B cell (primary cell): ENCODE data around the gene LOX. TPM values are rescaled to one million over a fixed set of nuclear protein-coding genes. Genes with fewer than 3 reads are reported as not detected.

Experiments
- ATAC-seq: fragments of 200-7000 bp; cut with Tn5 transposase; one replicate; pipeline ENCODE4 v1.10.0; 2021; ENCODE audit warnings: low read depth, mild to moderate bottlenecking, moderate number of reproducible peaks, moderate library complexity
- CTCF ChIA-PET: fragments of 350-600 bp; sonication (Branson Sonifier 250); formaldehyde crosslinking; loops from one replicate; lab custom pipeline; 2021; ENCODE audit warnings: antibody characterized with exemption, inconsistent platforms; lab: Charles Lee
- POLR2A ChIA-PET: fragments of 350-600 bp; sonication (Branson Sonifier 250); formaldehyde crosslinking; loops from one replicate; lab custom pipeline; 2021; ENCODE audit warnings: antibody characterized with exemption; lab: Charles Lee
- DNase-seq: peaks from one replicate; pipeline ENCODE4 v3.0.0; 2013
- H2AFZ ChIP-seq: 2 replicates; pipeline ENCODE4 v1.6.1; 2012; ENCODE audit warnings: mild to moderate bottlenecking, low read depth, low read length; ENCODE audit not compliant: insufficient read depth, poor library complexity, severe bottlenecking
- H3K27ac ChIP-seq, 2 donors: 1 replicate in 1 of 2; 2 replicates in 1 of 2; pipeline ENCODE4 v1.5.1; 2012 to 2013; ENCODE audit warnings: low read length in 2 of 2, mild to moderate bottlenecking in 2 of 2, moderate library complexity in 1 of 2
- H3K27me3 ChIP-seq, 4 experiments: fragments of 200-600 bp in 1 of 4; sonication (generic) in 1 of 4; replicated peaks in 1 of 4; 1 replicate in 2 of 4; 2 replicates in 2 of 4; pipeline versions ENCODE4 v1.6.1 to v1.7.0; 2013 to 2016; ENCODE audit warnings: low read length in 3 of 4, mild to moderate bottlenecking in 2 of 4, mixed read lengths in 1 of 4, moderate library complexity in 1 of 4; ENCODE audit not compliant: insufficient read depth in 4 of 4, control insufficient read depth in 3 of 4; ENCODE audit errors: control extremely low read depth in 1 of 4
- H3K36me3 ChIP-seq, 2 experiments: replicated peaks in 1 of 2; 1 replicate in 1 of 2; 2 replicates in 1 of 2; pipeline versions ENCODE4 v1.6.1 to v1.7.1; 2013; ENCODE audit warnings: low read length in 1 of 2; ENCODE audit not compliant: insufficient read depth in 2 of 2, control insufficient read depth in 1 of 2; ENCODE audit errors: control extremely low read depth in 1 of 2, extremely low read depth in 1 of 2
- H3K4me1 ChIP-seq, 2 donors: fragments of 200-600 bp in 1 of 2; sonication (generic) in 1 of 2; 1 replicate in 1 of 2; 2 replicates in 1 of 2; pipeline versions ENCODE4 v1.5.1 to v1.6.1; 2013 to 2017; ENCODE audit warnings: low read length in 2 of 2; ENCODE audit not compliant: control insufficient read depth in 2 of 2, insufficient read depth in 2 of 2
- H3K4me2 ChIP-seq: replicated peaks from 2 replicates; pipeline ENCODE3; 2012; ENCODE audit warnings: mild to moderate bottlenecking, low read depth, low read length; ENCODE audit not compliant: poor library complexity, severe bottlenecking
- H3K4me3 ChIP-seq, 5 experiments: fragments of 200-600 bp in 1 of 5; sonication (generic) in 1 of 5; 1 replicate in 3 of 5; 2 replicates in 2 of 5; pipeline versions ENCODE4 v1.5.1 to v1.7.0; 2011 to 2016; ENCODE audit warnings: low read length in 4 of 5, mild to moderate bottlenecking in 4 of 5, low read depth in 2 of 5, control low read depth in 1 of 5, moderate library complexity in 1 of 5; ENCODE audit not compliant: insufficient read depth in 1 of 5; ENCODE audit errors: control extremely low read depth in 1 of 5, extremely low read depth in 1 of 5
- H3K79me2 ChIP-seq: fragments of 200-600 bp; sonication (generic); one replicate; pipeline ENCODE4 v1.6.0; 2016; ENCODE audit warnings: low read length; ENCODE audit not compliant: control insufficient read depth, insufficient read depth
- H3K9ac ChIP-seq: fragments of 200-600 bp; sonication (generic); 2 replicates; pipeline ENCODE4 v1.6.1; 2017; ENCODE audit warnings: mild to moderate bottlenecking, low read length, moderate library complexity
- H3K9me3 ChIP-seq, 3 donors: one replicate each; pipeline versions ENCODE4 v1.6.1 to v1.7.1; 2013; ENCODE audit warnings: low read length in 2 of 3; ENCODE audit not compliant: control insufficient read depth in 2 of 3, insufficient read depth in 1 of 3; ENCODE audit errors: control extremely low read depth in 1 of 3
- H4K20me1 ChIP-seq: 2 replicates; pipeline ENCODE4 v1.6.0; 2012; ENCODE audit warnings: mild to moderate bottlenecking, low read length; ENCODE audit not compliant: insufficient read depth, control insufficient read depth, poor library complexity, severe bottlenecking
- H3K27ac Mint-ChIP-seq: one replicate; pipeline ENCODE4 v1.8.0; 2021; ENCODE audit warnings: mixed read lengths
- H3K27me3 Mint-ChIP-seq: one replicate; pipeline ENCODE4 v1.8.0; 2021; ENCODE audit warnings: mixed read lengths
- H3K4me1 Mint-ChIP-seq: one replicate; pipeline ENCODE4 v1.8.0; 2021; ENCODE audit warnings: mixed read lengths
- H3K4me3 Mint-ChIP-seq: one replicate; pipeline ENCODE4 v1.8.0; 2021; ENCODE audit warnings: mixed read lengths
- H3K9me3 Mint-ChIP-seq: one replicate; pipeline ENCODE4 v1.8.0; 2022; ENCODE audit warnings: mixed read lengths; ENCODE audit not compliant: insufficient read depth
- CTCF ChIP-seq: fragments of 200-600 bp; IDR thresholded peaks from one replicate; pipeline ENCODE4 v1.8.0; 2022; ENCODE audit warnings: antibody characterized with exemption, mild to moderate bottlenecking
- EZH2 ChIP-seq: IDR thresholded peaks from 2 replicates; pipeline ENCODE4 v1.6.1; 2012; ENCODE audit warnings: borderline replicate concordance, low read depth, mild to moderate bottlenecking, moderate library complexity, low read length; ENCODE audit not compliant: insufficient read depth, poor library complexity, severe bottlenecking
- WGBS: methylation state at CpG from one replicate; pipeline ENCODE4 v1.1.5; 2013; ENCODE audit warnings: missing lambda C conversion rate; ENCODE audit not compliant: insufficient coverage; 5-methylcytosine and 5-hydroxymethylcytosine counted together
- intact Hi-C: fragments of 100-400 bp; cut with micrococcal nuclease; formaldehyde crosslinking; loops from one replicate; pipeline ENCODE4 v1.10.0; 2022
- polyA plus RNA-seq: library from polyadenylated mRNA; depleted of rRNA; stranded (reverse); fragments of >200 nt; gene quantifications from 2 replicates; pipeline ENCODE4 v1.2.3, GENCODE V29; 2012
- total RNA-seq, 2 donors: library from RNA; stranded (reverse); fragments of 120-200 nt in 1 of 2; gene quantifications; 1 replicate in 1 of 2; 2 replicates in 1 of 2; pipeline versions ENCODE4 v1.2.3 to v1.2.4, GENCODE V29; 2013 to 2022

Gene LOX
- total and polyA plus RNA-seq, 2 donors (not counting 1 experiment from before 2014, with no cell fraction given) = not detected

- peaks cover 0 to 6% (median 2%) of the 10 kb centered on the region in 4 experiments for H3K27me3 ChIP-seq
- no peak overlapping the region for H3K9ac ChIP-seq
- WGBS = 72% methylated on average over 3 of the region's 3 CpGs
Measured at GRCh38 chr5:122119205-122119604, 41.1 kb upstream of the LOX start.

GRCh38 chr5:122118356-122118948 is 40.4 kb upstream of the LOX start:
- ATAC-seq = no peak
- Histone ChIP-seq H3K4me3 (no peak overlapping the region), H3K27ac (no peak overlapping the region), H3K36me3 (no peaks in the 10 kb centered on the region), H3K79me2 (no peaks in the 10 kb centered on the region), H2AFZ (no peak overlapping the region), H3K4me2 (no peak overlapping the region), H3K4me1 (no peaks in the 10 kb centered on the region), H4K20me1 (no peaks in the 10 kb centered on the region), H3K27me3 (peaks cover 0 to 6% (median 2%) of the 10 kb centered on the region in 4 experiments), H3K9me3 (no peaks in the 10 kb centered on the region), H3K9ac (no peak overlapping the region)
- Mint-ChIP-seq H3K27ac (no peak overlapping the region), H3K9me3 (no peaks in the 10 kb centered on the region), H3K4me1 (no peaks in the 10 kb centered on the region), H3K27me3 (peaks cover 9% of the 10 kb centered on the region), H3K4me3 (no peak overlapping the region)
- intact Hi-C loops = no loop called here
- TF ChIP-seq EZH2 = no peak
- TF ChIP-seq CTCF = no peak
- POLR2A ChIA-PET = no interaction called here
- CTCF ChIA-PET = no interaction called here
- no peak for DNase-seq
- no CpG with 5 or more reads among the region's 1 CpG for WGBS

More at GRCh38 chr5:122119205-122119604, 41.1 kb upstream of the LOX start:
- no peak for TF ChIP-seq EZH2
- TF ChIP-seq CTCF = no peak
- no peak for DNase-seq
- Mint-ChIP-seq H3K27ac (no peak overlapping the region), H3K27me3 (peaks cover 9% of the 10 kb centered on the region), H3K4me1 (no peaks in the 10 kb centered on the region), H3K9me3 (no peaks in the 10 kb centered on the region), H3K4me3 (no peak overlapping the region)
- H3K9me3 ChIP-seq = no peaks in the 10 kb centered on the region
- H3K79me2 ChIP-seq = no peaks in the 10 kb centered on the region
- no peaks in the 10 kb centered on the region for H3K36me3 ChIP-seq
- no peak overlapping the region for H3K27ac ChIP-seq
- ChIA-PET CTCF (no interaction called here), POLR2A (no interaction called here)
- intact Hi-C loops = no loop called here
- H3K4me2 ChIP-seq = no peak overlapping the region
- no peaks in the 10 kb centered on the region for H4K20me1 ChIP-seq
- no peaks in the 10 kb centered on the region for H3K4me1 ChIP-seq
- no peak overlapping the region for H3K4me3 ChIP-seq
- no peak for ATAC-seq
- H2AFZ ChIP-seq = no peak overlapping the region
